SK-N-SH treated with all-trans-retinoic acid at 6 μM for 48 hours (cell line): Measurements from ENCODE around the gene AMOTL1.
"Not testable (repeated sequence)": the region's sequence is repeated elsewhere in the genome, so short reads cannot be mapped to it uniquely, and the experiment has no call there.

Experiments
- ATAC-seq: fragments of 200-7000 bp; cut with Tn5 transposase; 3 replicates; pipeline ENCODE4 v1.9.1; 2020; ENCODE audit warnings: mild to moderate bottlenecking, moderate library complexity
- ARNTL ChIP-seq: fragments of 450-650 bp; formaldehyde crosslinking; IDR thresholded peaks from 2 replicates; pipeline ENCODE4 v1.5.0; 2020; ENCODE audit warnings: low read depth, mild to moderate bottlenecking, moderate library complexity, borderline replicate concordance
- BACH2 ChIP-seq: fragments of 250-450 bp; sonication (Bioruptor Pico); IDR thresholded peaks from 2 replicates; pipeline ENCODE4 v1.9.0; 2021; ENCODE audit warnings: mild to moderate bottlenecking, borderline replicate concordance
- ESRRG ChIP-seq: fragments of 250-450 bp; sonication (Bioruptor Pico); IDR thresholded peaks from 2 replicates; pipeline ENCODE4 v1.6.1; 2021; ENCODE audit warnings: mild to moderate bottlenecking
- GLIS3 ChIP-seq: fragments of 250-450 bp; sonication (Bioruptor Pico); IDR thresholded peaks from 2 replicates; pipeline ENCODE4 v1.5.0; 2020; ENCODE audit warnings: mild to moderate bottlenecking, moderate library complexity
- ISL1 ChIP-seq: fragments of 250-450 bp; sonication (Bioruptor Pico); IDR thresholded peaks from 2 replicates; pipeline ENCODE4 v2.1.2; 2022; ENCODE audit warnings: mild to moderate bottlenecking, moderate library complexity
- OSR1 ChIP-seq: fragments of 250-450 bp; sonication (Bioruptor Pico); IDR thresholded peaks from 2 replicates; pipeline ENCODE4 v1.8.0; 2022; ENCODE audit warnings: moderate library complexity, mild to moderate bottlenecking, inconsistent platforms
- PPARA ChIP-seq: fragments of 250-450 bp; sonication (Bioruptor Pico); IDR thresholded peaks from 2 replicates; pipeline ENCODE4 v1.5.0; 2020; ENCODE audit warnings: mild to moderate bottlenecking, borderline replicate concordance
- RARB ChIP-seq: fragments of 250-450 bp; sonication (Bioruptor Pico); IDR thresholded peaks from 2 replicates; pipeline ENCODE4 v1.8.0; 2021; ENCODE audit warnings: mild to moderate bottlenecking, moderate library complexity
- SNAI2 ChIP-seq: fragments of 250-450 bp; sonication (Bioruptor Pico); IDR thresholded peaks from 2 replicates; pipeline ENCODE4 v1.5.0; 2020; ENCODE audit warnings: mild to moderate bottlenecking, moderate library complexity
- ZC3H10 ChIP-seq: fragments of 250-450 bp; sonication (Bioruptor Pico); IDR thresholded peaks from 2 replicates; pipeline ENCODE4 v1.5.1; 2021; ENCODE audit warnings: mild to moderate bottlenecking, moderate library complexity
- ZFP3 ChIP-seq: fragments of 250-450 bp; sonication (Bioruptor Pico); IDR thresholded peaks from 2 replicates; pipeline ENCODE4 v1.5.0; 2020; ENCODE audit warnings: mild to moderate bottlenecking, moderate library complexity
- ZFP30 ChIP-seq: fragments of 450-650 bp; formaldehyde crosslinking; IDR thresholded peaks from 2 replicates; pipeline ENCODE4 v1.5.0; 2022; ENCODE audit warnings: mild to moderate bottlenecking, moderate library complexity
- ZNF565 ChIP-seq: fragments of 450-650 bp; formaldehyde crosslinking; conservative IDR thresholded peaks from 2 replicates; pipeline ENCODE4 v1.5.0; 2020; ENCODE audit warnings: low read depth, mild to moderate bottlenecking, moderate library complexity
- ZNF70 ChIP-seq: fragments of 450-650 bp; formaldehyde crosslinking; IDR thresholded peaks from 2 replicates; pipeline ENCODE4 v1.5.0; 2020; ENCODE audit warnings: mild to moderate bottlenecking, moderate library complexity
- ZNF8 ChIP-seq: fragments of 450-650 bp; formaldehyde crosslinking; IDR thresholded peaks from 2 replicates; pipeline ENCODE4 v1.5.0; 2020; ENCODE audit warnings: mild to moderate bottlenecking, moderate library complexity
- TF ChIP-seq, protein P1 (sequence below): fragments of 250-450 bp; sonication (Bioruptor Pico); IDR thresholded peaks from 2 replicates; pipeline ENCODE4 v1.5.0; 2020; ENCODE audit warnings: mild to moderate bottlenecking, moderate library complexity
- TF ChIP-seq, protein P2 (sequence below): fragments of 250-450 bp; sonication (Bioruptor Pico); IDR thresholded peaks from 2 replicates; pipeline ENCODE4 v1.5.1; 2020; ENCODE audit warnings: low read depth, mild to moderate bottlenecking, moderate library complexity
- TF ChIP-seq, protein P3 (sequence below): fragments of 250-450 bp; sonication (Bioruptor Pico); IDR thresholded peaks from 2 replicates; pipeline ENCODE4 v1.8.0; 2020; ENCODE audit warnings: mild to moderate bottlenecking, moderate library complexity, borderline replicate concordance
- TF ChIP-seq, protein P4 (sequence below): fragments of 250-450 bp; sonication (Bioruptor Pico); IDR thresholded peaks from 2 replicates; pipeline ENCODE4 v1.5.1; 2021; ENCODE audit warnings: mild to moderate bottlenecking, moderate library complexity

The AMOTL1 gene

DNA sequence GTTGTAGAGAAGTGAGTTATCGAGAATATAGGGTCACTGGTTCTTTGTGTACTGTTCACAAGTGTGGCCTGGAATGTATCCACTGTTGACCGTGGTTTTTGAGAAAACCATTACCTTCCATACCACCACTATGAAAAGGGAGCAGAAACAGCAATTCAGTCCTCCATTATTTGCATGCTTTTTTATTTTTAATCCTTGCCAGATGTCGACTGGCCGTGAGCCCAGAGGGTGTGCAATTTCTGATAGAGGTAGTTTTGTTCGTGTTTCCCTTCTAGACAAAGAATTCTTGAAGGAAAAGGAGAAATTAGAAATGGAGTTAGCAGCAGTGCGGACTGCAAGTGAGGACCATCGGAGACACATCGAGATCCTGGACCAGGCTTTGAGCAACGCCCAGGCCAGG is 81.7 kb downstream of the AMOTL1 start (continued):
- TF ChIP-seq, protein P1, sequence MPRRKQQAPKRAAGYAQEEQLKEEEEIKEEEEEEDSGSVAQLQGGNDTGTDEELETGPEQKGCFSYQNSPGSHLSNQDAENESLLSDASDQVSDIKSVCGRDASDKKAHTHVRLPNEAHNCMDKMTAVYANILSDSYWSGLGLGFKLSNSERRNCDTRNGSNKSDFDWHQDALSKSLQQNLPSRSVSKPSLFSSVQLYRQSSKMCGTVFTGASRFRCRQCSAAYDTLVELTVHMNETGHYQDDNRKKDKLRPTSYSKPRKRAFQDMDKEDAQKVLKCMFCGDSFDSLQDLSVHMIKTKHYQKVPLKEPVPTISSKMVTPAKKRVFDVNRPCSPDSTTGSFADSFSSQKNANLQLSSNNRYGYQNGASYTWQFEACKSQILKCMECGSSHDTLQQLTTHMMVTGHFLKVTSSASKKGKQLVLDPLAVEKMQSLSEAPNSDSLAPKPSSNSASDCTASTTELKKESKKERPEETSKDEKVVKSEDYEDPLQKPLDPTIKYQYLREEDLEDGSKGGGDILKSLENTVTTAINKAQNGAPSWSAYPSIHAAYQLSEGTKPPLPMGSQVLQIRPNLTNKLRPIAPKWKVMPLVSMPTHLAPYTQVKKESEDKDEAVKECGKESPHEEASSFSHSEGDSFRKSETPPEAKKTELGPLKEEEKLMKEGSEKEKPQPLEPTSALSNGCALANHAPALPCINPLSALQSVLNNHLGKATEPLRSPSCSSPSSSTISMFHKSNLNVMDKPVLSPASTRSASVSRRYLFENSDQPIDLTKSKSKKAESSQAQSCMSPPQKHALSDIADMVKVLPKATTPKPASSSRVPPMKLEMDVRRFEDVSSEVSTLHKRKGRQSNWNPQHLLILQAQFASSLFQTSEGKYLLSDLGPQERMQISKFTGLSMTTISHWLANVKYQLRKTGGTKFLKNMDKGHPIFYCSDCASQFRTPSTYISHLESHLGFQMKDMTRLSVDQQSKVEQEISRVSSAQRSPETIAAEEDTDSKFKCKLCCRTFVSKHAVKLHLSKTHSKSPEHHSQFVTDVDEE: no peak
- TF ChIP-seq ZNF70 (CRISPR knock-in tag) (no peak), ISL1 (CRISPR knock-in tag) (no peak), OSR1 (no peak), ZFP3 (CRISPR knock-in tag) (no peak)

DNA sequence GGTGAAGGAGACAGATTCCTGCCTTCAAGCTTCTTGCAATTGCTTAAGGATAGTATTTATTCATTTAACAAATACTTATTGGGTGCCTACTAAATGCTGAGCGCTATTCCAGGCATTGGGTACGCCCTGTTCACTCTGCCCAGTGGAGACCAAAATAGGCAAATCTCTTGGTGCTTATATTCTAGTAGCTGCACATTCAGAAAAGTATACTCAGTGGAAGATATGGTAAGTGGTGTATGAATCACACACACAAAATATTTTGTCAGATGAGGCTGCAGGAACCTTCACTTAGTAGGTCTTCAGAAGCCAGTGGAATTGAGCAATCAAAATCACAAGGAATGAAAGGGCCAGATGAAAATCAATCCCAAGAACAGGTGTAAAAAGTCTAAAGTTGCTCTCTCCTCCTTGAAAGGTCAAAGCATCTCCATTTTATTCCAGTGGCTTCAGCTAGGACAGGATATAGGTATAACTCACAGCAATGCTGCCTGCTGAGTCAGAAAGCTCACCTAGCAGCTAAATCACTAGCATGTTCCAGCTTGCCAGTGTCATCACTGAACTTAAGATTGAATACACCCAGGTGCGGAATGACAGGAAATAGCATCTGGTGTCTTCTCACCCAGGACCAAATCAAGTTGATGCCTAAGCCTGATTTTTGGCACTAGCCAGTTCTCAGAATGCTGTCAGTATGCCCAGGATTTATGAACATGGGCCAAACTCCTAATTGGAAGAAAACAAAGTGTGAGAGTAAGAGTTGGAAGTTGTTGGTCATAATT is 83.9 kb downstream of the AMOTL1 start:
- ATAC-seq: no peak
- no peak for TF ChIP-seq ZC3H10 (CRISPR knock-in tag)
- no peak for TF ChIP-seq ISL1 (CRISPR knock-in tag)
- no peak for TF ChIP-seq PPARA (CRISPR knock-in tag)
- TF ChIP-seq, protein P2, sequence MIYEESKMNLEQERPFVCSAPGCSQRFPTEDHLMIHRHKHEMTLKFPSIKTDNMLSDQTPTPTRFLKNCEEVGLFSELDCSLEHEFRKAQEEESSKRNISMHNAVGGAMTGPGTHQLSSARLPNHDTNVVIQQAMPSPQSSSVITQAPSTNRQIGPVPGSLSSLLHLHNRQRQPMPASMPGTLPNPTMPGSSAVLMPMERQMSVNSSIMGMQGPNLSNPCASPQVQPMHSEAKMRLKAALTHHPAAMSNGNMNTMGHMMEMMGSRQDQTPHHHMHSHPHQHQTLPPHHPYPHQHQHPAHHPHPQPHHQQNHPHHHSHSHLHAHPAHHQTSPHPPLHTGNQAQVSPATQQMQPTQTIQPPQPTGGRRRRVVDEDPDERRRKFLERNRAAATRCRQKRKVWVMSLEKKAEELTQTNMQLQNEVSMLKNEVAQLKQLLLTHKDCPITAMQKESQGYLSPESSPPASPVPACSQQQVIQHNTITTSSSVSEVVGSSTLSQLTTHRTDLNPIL (CRISPR knock-in tag): no peak
- no peak for TF ChIP-seq ZNF8 (CRISPR knock-in tag)
- TF ChIP-seq ZNF565: no peak
- TF ChIP-seq ZNF70 (CRISPR knock-in tag): no peak
- TF ChIP-seq, protein P1: no peak
- no peak for TF ChIP-seq BACH2 (CRISPR knock-in tag)
- TF ChIP-seq, protein P3, sequence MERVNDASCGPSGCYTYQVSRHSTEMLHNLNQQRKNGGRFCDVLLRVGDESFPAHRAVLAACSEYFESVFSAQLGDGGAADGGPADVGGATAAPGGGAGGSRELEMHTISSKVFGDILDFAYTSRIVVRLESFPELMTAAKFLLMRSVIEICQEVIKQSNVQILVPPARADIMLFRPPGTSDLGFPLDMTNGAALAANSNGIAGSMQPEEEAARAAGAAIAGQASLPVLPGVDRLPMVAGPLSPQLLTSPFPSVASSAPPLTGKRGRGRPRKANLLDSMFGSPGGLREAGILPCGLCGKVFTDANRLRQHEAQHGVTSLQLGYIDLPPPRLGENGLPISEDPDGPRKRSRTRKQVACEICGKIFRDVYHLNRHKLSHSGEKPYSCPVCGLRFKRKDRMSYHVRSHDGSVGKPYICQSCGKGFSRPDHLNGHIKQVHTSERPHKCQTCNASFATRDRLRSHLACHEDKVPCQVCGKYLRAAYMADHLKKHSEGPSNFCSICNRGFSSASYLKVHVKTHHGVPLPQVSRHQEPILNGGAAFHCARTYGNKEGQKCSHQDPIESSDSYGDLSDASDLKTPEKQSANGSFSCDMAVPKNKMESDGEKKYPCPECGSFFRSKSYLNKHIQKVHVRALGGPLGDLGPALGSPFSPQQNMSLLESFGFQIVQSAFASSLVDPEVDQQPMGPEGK (CRISPR knock-in tag): no peak
- no peak for TF ChIP-seq ARNTL (CRISPR knock-in tag)
- TF ChIP-seq, protein P4, sequence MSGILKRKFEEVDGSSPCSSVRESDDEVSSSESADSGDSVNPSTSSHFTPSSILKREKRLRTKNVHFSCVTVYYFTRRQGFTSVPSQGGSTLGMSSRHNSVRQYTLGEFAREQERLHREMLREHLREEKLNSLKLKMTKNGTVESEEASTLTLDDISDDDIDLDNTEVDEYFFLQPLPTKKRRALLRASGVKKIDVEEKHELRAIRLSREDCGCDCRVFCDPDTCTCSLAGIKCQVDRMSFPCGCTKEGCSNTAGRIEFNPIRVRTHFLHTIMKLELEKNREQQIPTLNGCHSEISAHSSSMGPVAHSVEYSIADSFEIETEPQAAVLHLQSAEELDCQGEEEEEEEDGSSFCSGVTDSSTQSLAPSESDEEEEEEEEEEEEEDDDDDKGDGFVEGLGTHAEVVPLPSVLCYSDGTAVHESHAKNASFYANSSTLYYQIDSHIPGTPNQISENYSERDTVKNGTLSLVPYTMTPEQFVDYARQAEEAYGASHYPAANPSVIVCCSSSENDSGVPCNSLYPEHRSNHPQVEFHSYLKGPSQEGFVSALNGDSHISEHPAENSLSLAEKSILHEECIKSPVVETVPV: no peak
- no peak for TF ChIP-seq ZFP3 (CRISPR knock-in tag)
- no peak for TF ChIP-seq ESRRG (CRISPR knock-in tag)
- TF ChIP-seq ZFP30 (CRISPR knock-in tag): no peak

DNA sequence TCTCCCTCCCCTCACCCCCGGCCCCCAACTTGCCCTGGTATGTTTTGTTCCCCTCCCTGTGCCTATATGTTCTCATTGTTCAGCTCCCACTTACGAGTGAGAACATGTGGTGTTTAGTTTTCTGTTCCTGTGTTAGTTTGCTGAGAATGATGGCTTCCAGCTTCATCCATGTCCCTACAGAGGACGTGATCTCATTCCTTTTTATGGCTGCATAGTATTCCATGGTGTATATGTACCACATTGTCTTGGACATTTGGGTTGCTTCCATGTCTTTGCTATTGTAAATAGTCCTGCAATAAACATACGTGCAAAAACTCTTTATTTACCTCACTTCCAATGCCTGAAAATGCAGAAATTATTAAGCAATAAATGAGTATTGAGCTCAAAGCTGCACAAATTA is 85.1 kb downstream of the AMOTL1 start:
- peak; percentile 63 for TF ChIP-seq ZNF8 (CRISPR knock-in tag)
- ATAC-seq: not testable (repeated sequence)

DNA sequence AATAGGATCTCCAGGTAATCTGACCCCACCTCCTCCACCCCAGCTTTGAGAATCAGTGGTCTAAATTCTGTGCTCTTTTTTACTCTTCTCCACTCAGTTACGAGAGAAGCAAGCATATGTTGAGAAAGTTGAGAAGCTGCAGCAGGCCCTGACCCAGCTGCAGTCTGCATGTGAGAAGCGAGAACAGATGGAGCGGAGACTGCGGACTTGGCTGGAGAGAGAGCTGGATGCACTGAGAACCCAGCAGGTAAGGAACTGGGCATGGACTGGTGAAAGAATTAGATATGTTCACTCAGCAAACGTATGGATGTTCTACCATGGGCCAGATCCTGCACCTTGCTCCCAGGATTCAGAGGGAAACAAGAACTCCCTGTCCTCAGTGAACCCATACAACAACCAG is 85.7 kb downstream of the AMOTL1 start:
- TF ChIP-seq ZNF8 (CRISPR knock-in tag): no peak
- TF ChIP-seq, protein P3 (CRISPR knock-in tag): no peak
- TF ChIP-seq SNAI2 (CRISPR knock-in tag): no peak
- TF ChIP-seq RARB (CRISPR knock-in tag): no peak
- TF ChIP-seq OSR1: no peak
- no peak for TF ChIP-seq ARNTL (CRISPR knock-in tag)
- TF ChIP-seq ZNF70 (CRISPR knock-in tag): no peak
- TF ChIP-seq GLIS3 (CRISPR knock-in tag): no peak
- no peak for ATAC-seq
